Thymus (tissue), 11 donors: Measurements from ENCODE around the gene DBN1. TPM values are rescaled to one million over a fixed set of nuclear protein-coding genes. Genes with fewer than 3 reads are reported as not detected.
A peak's percentile ranks its signal among the peaks of the same experiment; 100 is the strongest.

Experiments
- DNase-seq, 9 donors: peaks; one replicate each; pipeline ENCODE4 v3.0.0-alpha.2; 2013; ENCODE audit warnings: low spot score in 9 of 9, low read depth in 6 of 9, missing footprints in 1 of 9
- H3K27ac ChIP-seq, 2 donors: one replicate each; pipeline ENCODE4 v1.5.1; 2013; ENCODE audit warnings: control low read depth in 1 of 2, low read depth in 1 of 2, low read length in 1 of 2, mild to moderate bottlenecking in 1 of 2, moderate library complexity in 1 of 2
- H3K27me3 ChIP-seq, 2 donors: one replicate each; pipeline ENCODE4 v1.5.1; 2013; ENCODE audit warnings: low read length in 1 of 2; ENCODE audit not compliant: control insufficient read depth in 2 of 2, insufficient read depth in 1 of 2
- H3K36me3 ChIP-seq, 2 donors: one replicate each; pipeline ENCODE4 v1.5.1; 2013; ENCODE audit warnings: low read length in 1 of 2, mild to moderate bottlenecking in 1 of 2, moderate library complexity in 1 of 2; ENCODE audit not compliant: control insufficient read depth in 2 of 2, insufficient read depth in 2 of 2
- H3K4me1 ChIP-seq, 2 donors: one replicate each; pipeline ENCODE4 v1.5.1; 2013; ENCODE audit warnings: low read length in 2 of 2; ENCODE audit not compliant: control insufficient read depth in 2 of 2, insufficient read depth in 2 of 2
- H3K4me3 ChIP-seq, 2 donors: one replicate each; pipeline ENCODE4 v1.5.1; 2013; ENCODE audit warnings: low read length in 2 of 2, control low read depth in 1 of 2, mild to moderate bottlenecking in 1 of 2
- H3K9me3 ChIP-seq, 2 donors: one replicate each; pipeline ENCODE4 v1.5.1; 2013; ENCODE audit warnings: low read length in 1 of 2, mild to moderate bottlenecking in 1 of 2; ENCODE audit not compliant: control insufficient read depth in 2 of 2, insufficient read depth in 1 of 2
- WGBS: extraction: QIAGEN DNeasy Blood & Tissue Kit; methylation state at CpG from one replicate; pipeline ENCODE4 v1.1.7; 2013; 5-methylcytosine and 5-hydroxymethylcytosine counted together
- polyA plus RNA-seq: library from polyadenylated mRNA; stranded (reverse); fragments of 200-250 nt; gene quantifications from one replicate; pipeline ENCODE4 v1.2.3, GENCODE V29; 2013
- total RNA-seq: library from RNA; stranded (reverse); fragments of 120-200 nt; gene quantifications from one replicate; pipeline ENCODE4 v1.2.4, GENCODE V29; 2013
- donor health status: healthy.

DBN1 gene
- total and polyA plus RNA-seq, 2 donors = 32.3 to 34.3 TPM

DNA sequence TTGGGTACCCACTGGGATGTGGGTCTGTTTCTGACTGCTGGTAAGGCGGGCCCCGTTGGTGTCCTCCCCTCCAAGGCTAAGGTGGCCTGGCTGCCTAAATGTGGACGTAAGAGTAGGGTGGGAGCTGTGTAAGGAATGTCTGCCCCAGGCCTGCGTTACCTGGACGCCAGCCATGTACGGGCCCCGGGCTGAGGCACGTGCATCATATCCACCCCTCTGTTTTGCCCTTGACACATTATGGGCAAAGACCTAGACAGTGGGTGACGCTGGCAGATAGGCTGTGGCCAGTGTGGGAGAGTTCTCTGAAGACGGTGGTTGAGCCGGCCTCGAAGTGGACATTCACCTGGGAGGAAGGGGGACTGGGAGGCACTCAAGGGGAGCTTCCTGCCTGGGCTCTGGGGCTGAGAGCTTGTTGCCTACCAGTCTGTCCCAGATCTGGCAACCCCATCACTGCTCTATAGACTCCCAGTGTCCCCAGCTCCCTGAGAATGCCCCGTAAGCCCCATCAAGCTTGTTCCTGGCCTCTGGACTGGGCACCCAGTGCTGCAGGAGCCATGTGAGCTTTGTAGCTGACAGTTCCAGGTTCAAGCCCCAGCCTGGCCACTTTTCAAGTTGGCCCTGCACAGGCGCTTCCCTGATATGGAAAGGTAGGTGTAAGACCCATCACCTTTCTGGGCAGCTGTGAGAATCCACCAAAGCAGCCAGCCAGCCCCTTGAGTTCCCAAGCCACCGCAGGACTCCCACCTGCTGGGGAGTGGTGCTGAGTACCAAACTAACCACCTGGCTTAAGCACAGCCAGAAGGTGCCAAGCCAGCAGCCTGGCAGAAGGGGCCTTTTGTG lies 30.1 kb downstream of the DBN1 start:
- H3K9me3 ChIP-seq = no peaks in the 10 kb centered on the region
- H3K4me3 ChIP-seq = no peak overlapping the region
- no peak for DNase-seq
- peaks cover 9 to 17% of the 10 kb centered on the region in 2 donors for H3K27me3 ChIP-seq
- WGBS = 97% methylated on average over 15 of the region's 15 CpGs
- peaks cover 15 to 36% of the 10 kb centered on the region in 2 donors for H3K4me1 ChIP-seq
- peaks cover 44 to 53% of the 10 kb centered on the region in 2 donors for H3K36me3 ChIP-seq
- H3K27ac ChIP-seq = peak overlapping the region; percentile 31 to 49

DNA sequence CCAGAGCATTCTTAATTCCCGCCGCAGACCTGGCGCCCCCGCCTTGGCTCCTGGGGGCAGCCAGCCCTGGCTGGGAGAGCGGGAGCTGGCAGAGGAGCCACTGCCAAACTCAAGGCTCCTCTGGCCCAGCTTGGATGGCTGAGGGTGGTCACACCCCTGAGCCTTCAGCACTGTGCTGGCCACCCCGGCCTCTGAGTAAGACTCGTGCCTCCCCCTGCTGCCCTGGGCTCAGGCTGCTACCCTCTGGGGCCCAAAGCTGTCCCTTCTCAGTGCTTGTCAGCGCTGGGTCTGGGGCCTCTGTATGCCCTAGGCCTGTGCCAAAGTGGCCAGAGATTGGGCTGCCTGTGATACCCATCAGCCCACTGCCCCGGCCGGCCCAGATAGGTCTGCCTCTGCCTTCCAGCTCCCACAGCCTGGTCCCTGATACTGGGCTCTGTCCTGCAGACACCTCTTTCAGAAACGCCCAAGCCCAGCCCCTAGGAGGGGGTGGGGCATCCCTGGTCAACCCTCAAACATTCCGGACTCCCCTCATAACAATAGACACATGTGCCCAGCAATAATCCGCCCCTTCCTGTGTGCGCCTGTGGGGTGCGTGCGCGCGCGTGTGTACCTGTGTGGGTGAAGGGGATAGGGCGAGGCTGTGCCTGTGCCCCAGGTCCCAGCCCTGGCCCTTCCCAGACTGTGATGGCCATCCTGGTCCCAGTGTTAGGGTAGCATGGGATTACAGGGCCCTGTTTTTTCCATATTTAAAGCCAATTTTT lies 31.2 kb downstream of the DBN1 start:
- DNase-seq = peak in 1 of 9 donors; percentile 0
- H3K9me3 ChIP-seq = no peaks in the 10 kb centered on the region
- H3K4me1 ChIP-seq = peaks cover 8 to 25% of the 10 kb centered on the region in 2 donors
- 97% methylated on average over 20 of the region's 20 CpGs for WGBS
- peaks cover 0 to 6% of the 10 kb centered on the region in 2 donors for H3K27me3 ChIP-seq
- H3K36me3 ChIP-seq = peaks cover 55 to 63% of the 10 kb centered on the region in 2 donors
- no peak overlapping the region for H3K4me3 ChIP-seq
- H3K27ac ChIP-seq = no peak overlapping the region

- 95% methylated on average over 26 of the region's 26 CpGs for WGBS
- Histone ChIP-seq H3K36me3 (peaks cover 62 to 72% of the 10 kb centered on the region in 2 donors), H3K9me3 (no peaks in the 10 kb centered on the region), H3K27ac (no peak overlapping the region), H3K4me1 (peaks cover 8 to 22% of the 10 kb centered on the region in 2 donors), H3K27me3 (peaks cover 0 to 2% of the 10 kb centered on the region in 2 donors), H3K4me3 (no peak overlapping the region)
- DNase-seq = no peak
These were observed 32.2 kb downstream of the DBN1 start for GRCh38 chr5:177440990-177441780.

DNA sequence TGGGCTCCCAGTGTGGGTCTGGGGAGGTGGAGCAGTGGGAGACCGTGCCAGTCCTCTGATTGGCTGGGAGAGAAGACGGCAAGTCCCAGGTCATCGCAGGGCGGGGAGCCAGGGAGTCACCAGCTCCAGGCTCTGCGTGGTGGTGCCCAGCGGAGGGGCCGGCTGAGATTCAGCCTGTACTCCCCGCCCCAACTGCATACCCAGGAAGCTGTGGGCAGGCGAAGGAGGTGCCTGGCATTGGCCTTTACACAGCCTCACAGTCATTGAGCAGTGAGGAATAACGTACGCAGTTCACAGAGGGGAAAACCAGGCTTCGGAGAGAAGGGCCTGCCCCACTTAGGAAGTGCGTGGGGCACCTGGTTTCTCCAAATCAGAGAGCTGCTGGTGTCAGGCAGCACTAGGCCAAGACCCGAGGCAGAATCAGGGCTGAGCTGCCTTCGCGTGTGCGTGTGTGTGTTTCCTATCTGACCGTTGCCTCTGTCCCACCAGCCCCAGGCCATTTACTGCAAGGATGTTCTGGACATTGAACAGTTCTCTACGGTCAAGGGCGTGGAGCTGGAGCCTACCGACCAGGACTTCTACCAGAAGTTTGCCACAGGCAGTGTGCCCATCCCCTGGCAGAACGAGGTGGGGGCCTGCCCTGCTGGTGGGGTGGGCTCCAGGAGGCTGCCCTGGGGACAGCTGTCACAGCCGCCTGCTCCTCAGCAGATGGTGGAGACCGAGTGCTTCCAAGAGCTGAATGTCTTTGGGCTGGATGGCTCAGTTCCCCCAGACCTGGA lies 33.0 kb downstream of the DBN1 start:
- H3K27ac ChIP-seq = no peak overlapping the region
- DNase-seq = no peak
- peaks cover 2 to 15% of the 10 kb centered on the region in 2 donors for H3K4me1 ChIP-seq
- H3K27me3 ChIP-seq = no peaks in the 10 kb centered on the region
- WGBS = 97% methylated on average over 24 of the region's 24 CpGs
- no peak overlapping the region for H3K4me3 ChIP-seq
- no peaks in the 10 kb centered on the region for H3K9me3 ChIP-seq
- peaks cover 70 to 80% of the 10 kb centered on the region in 2 donors for H3K36me3 ChIP-seq

- no peak for DNase-seq
- Histone ChIP-seq H3K4me3 (no peak overlapping the region), H3K9me3 (no peaks in the 10 kb centered on the region), H3K4me1 (peaks cover 0 to 12% of the 10 kb centered on the region in 2 donors), H3K27ac (no peak overlapping the region), H3K27me3 (no peaks in the 10 kb centered on the region), H3K36me3 (peaks cover 78 to 88% of the 10 kb centered on the region in 2 donors)
- 99% methylated on average over 4 of the region's 4 CpGs for WGBS
These were observed 33.8 kb downstream of the DBN1 start for GRCh38 chr5:177439518-177440053.

GRCh38 chr5:177438468-177438867 lies 35.0 kb downstream of the DBN1 start:
- no peak overlapping the region for H3K27ac ChIP-seq
- no peaks in the 10 kb centered on the region for H3K27me3 ChIP-seq
- peaks cover 0 to 17% of the 10 kb centered on the region in 2 donors for H3K4me1 ChIP-seq
- DNase-seq = no peak
- WGBS = 98% methylated on average over 10 of the region's 10 CpGs
- H3K36me3 ChIP-seq = peaks cover 88 to 96% of the 10 kb centered on the region in 2 donors
- no peaks in the 10 kb centered on the region for H3K9me3 ChIP-seq
- no peak overlapping the region for H3K4me3 ChIP-seq

- no peak overlapping the region for H3K4me3 ChIP-seq
- no peaks in the 10 kb centered on the region for H3K27me3 ChIP-seq
- DNase-seq = no peak
- H3K27ac ChIP-seq = no peak overlapping the region
- no peaks in the 10 kb centered on the region for H3K9me3 ChIP-seq
- peaks cover 1 to 25% of the 10 kb centered on the region in 2 donors for H3K4me1 ChIP-seq
- WGBS = 96% methylated on average over 4 of the region's 4 CpGs
- H3K36me3 ChIP-seq = peaks cover 88 to 96% of the 10 kb centered on the region in 2 donors
These were observed 35.8 kb downstream of the DBN1 start for GRCh38 chr5:177437623-177438022.

DNA sequence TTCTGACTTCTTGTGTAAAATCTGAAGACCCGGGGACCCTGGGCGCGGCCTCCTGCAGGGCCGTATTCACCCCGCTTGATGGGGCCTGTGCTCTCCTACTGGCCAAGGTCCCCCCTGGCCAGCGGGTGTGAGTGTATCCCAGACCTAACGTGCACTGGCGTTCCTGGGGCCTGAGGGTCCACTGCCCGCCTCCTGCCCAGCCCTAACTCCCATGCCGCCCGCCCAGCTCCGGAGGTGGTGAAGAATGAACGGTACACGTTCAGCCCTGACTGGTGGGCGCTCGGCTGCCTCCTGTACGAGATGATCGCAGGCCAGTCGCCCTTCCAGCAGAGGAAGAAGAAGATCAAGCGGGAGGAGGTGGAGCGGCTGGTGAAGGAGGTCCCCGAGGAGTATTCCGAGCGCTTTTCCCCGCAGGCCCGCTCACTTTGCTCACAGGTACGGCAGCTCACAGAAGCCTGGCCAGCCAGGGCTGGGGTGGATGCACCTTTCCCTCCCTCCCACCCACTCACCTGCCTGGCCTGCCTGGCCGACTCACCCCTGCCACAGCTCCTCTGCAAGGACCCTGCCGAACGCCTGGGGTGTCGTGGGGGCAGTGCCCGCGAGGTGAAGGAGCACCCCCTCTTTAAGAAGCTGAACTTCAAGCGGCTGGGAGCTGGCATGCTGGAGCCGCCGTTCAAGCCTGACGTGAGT lies 37.4 kb downstream of the DBN1 start:
- no peak for DNase-seq
- H3K4me1 ChIP-seq = peaks cover 18 to 41% of the 10 kb centered on the region in 2 donors
- WGBS = 96% methylated on average over 37 of the region's 37 CpGs
- H3K27me3 ChIP-seq = no peaks in the 10 kb centered on the region
- H3K36me3 ChIP-seq = peaks cover 86 to 96% of the 10 kb centered on the region in 2 donors
- H3K9me3 ChIP-seq = no peaks in the 10 kb centered on the region
- no peak overlapping the region for H3K4me3 ChIP-seq
- no peak overlapping the region for H3K27ac ChIP-seq
